H9 (cell line): ENCODE results near the gene CROCC2. TPM values are rescaled to one million over a fixed set of nuclear protein-coding genes. Genes with fewer than 3 reads are reported as not detected.

Experiments used
- DNase-seq: peaks from one replicate; pipeline ENCODE4 v3.0.0-alpha.2; 2017
- H2AFZ ChIP-seq: one replicate; pipeline ENCODE4 v1.6.1; 2013; ENCODE audit warnings: mild to moderate bottlenecking, low read length, control low read depth, moderate library complexity
- H2AK5ac ChIP-seq: 2 replicates; pipeline ENCODE4 v1.6.1; 2013; ENCODE audit warnings: low read length, control low read depth, mixed read lengths; ENCODE audit not compliant: insufficient read length
- H2BK120ac ChIP-seq: one replicate; pipeline ENCODE4 v1.6.1; 2013; ENCODE audit warnings: low read depth, mild to moderate bottlenecking, low read length, control low read depth, inconsistent platforms; ENCODE audit not compliant: poor library complexity, severe bottlenecking
- H2BK12ac ChIP-seq: 2 replicates; pipeline ENCODE4 v1.6.1; 2013; ENCODE audit warnings: low read length, control low read depth, mixed read lengths, low read depth; ENCODE audit not compliant: insufficient read length
- H2BK15ac ChIP-seq: 2 replicates; pipeline ENCODE4 v1.6.1; 2013; ENCODE audit warnings: low read depth, low read length, control low read depth
- H2BK20ac ChIP-seq: one replicate; pipeline ENCODE4 v1.6.1; 2013; ENCODE audit warnings: low read depth, mild to moderate bottlenecking, low read length, control low read depth, inconsistent platforms; ENCODE audit not compliant: poor library complexity, severe bottlenecking
- H2BK5ac ChIP-seq: 2 replicates; pipeline ENCODE4 v1.6.1; 2013; ENCODE audit warnings: low read length, control low read depth, mixed read lengths; ENCODE audit not compliant: insufficient read length
- H3K14ac ChIP-seq: 2 replicates; pipeline ENCODE4 v1.6.1; 2013; ENCODE audit warnings: low read length, control low read depth; ENCODE audit not compliant: insufficient read depth
- H3K18ac ChIP-seq: 2 replicates; pipeline ENCODE4 v1.6.1; 2013; ENCODE audit warnings: low read depth, mild to moderate bottlenecking, mixed read lengths, low read length, control low read depth; ENCODE audit not compliant: insufficient read length
- H3K23ac ChIP-seq: 2 replicates; pipeline ENCODE4 v1.6.1; 2013; ENCODE audit warnings: low read length, control low read depth, mixed read lengths, low read depth; ENCODE audit not compliant: insufficient read length
- H3K23me2 ChIP-seq: 2 replicates; pipeline ENCODE4 v1.6.1; 2013; ENCODE audit warnings: low read depth, mild to moderate bottlenecking, mixed read lengths, low read length, control low read depth; ENCODE audit not compliant: insufficient read length, poor library complexity, severe bottlenecking
- H3K27ac ChIP-seq: 2 replicates; pipeline ENCODE4 v1.5.1; 2013; ENCODE audit warnings: low read length, control low read depth, mixed read lengths, low read depth; ENCODE audit not compliant: insufficient read length
- H3K27me3 ChIP-seq: 2 replicates; pipeline ENCODE4 v1.6.1; 2013; ENCODE audit warnings: low read length, control low read depth, inconsistent platforms; ENCODE audit not compliant: insufficient read depth
- H3K4ac ChIP-seq: 2 replicates; pipeline ENCODE4 v1.6.1; 2013; ENCODE audit warnings: low read depth, mild to moderate bottlenecking, control low read depth, inconsistent platforms, low read length, moderate library complexity
- H3K4me1 ChIP-seq: 2 replicates; pipeline ENCODE4 v1.6.1; 2013; ENCODE audit warnings: low read length, control low read depth, inconsistent platforms; ENCODE audit not compliant: insufficient read depth
- H3K4me2 ChIP-seq: 2 replicates; pipeline ENCODE4 v1.6.1; 2013; ENCODE audit warnings: low read length, control low read depth, mixed read lengths; ENCODE audit not compliant: insufficient read length, insufficient read depth
- H3K56ac ChIP-seq: 2 replicates; pipeline ENCODE4 v1.6.1; 2013; ENCODE audit warnings: low read depth, mild to moderate bottlenecking, mixed read lengths, low read length, control low read depth; ENCODE audit not compliant: insufficient read length
- H3K79me1 ChIP-seq: 2 replicates; pipeline ENCODE4 v1.6.1; 2013; ENCODE audit warnings: low read depth, mild to moderate bottlenecking, moderate library complexity, low read length, control low read depth, inconsistent platforms; ENCODE audit not compliant: insufficient read depth, poor library complexity, severe bottlenecking
- H3K79me2 ChIP-seq: 2 replicates; pipeline ENCODE4 v1.6.1; 2013; ENCODE audit warnings: low read length, control low read depth, inconsistent platforms; ENCODE audit not compliant: insufficient read depth
- H3K9ac ChIP-seq: 2 replicates; pipeline ENCODE4 v1.6.1; 2013; ENCODE audit warnings: low read length, control low read depth, mixed read lengths; ENCODE audit not compliant: insufficient read length; ENCODE audit errors: extremely low read depth
- H3K9me3 ChIP-seq: one replicate; pipeline ENCODE4 v1.6.1; 2013; ENCODE audit warnings: low read depth, low read length, inconsistent platforms; ENCODE audit not compliant: control insufficient read depth
- H3T11ph ChIP-seq: one replicate; pipeline ENCODE4 v1.6.1; 2013; ENCODE audit warnings: mild to moderate bottlenecking, low read length, control low read depth, inconsistent platforms
- H4K20me1 ChIP-seq: one replicate; pipeline ENCODE4 v1.6.1; 2013; ENCODE audit not compliant: control insufficient read depth, insufficient read length, insufficient read depth
- H4K5ac ChIP-seq: 2 replicates; pipeline ENCODE4 v1.6.1; 2013; ENCODE audit warnings: low read depth, mild to moderate bottlenecking, mixed read lengths, low read length, control low read depth; ENCODE audit not compliant: insufficient read length
- H4K8ac ChIP-seq: replicated peaks from 2 replicates; pipeline ENCODE4 v1.6.1; 2013; ENCODE audit warnings: low read length, control low read depth, mixed read lengths, low read depth; ENCODE audit not compliant: insufficient read length
- H4K91ac ChIP-seq: 2 replicates; pipeline ENCODE4 v1.6.1; 2013; ENCODE audit warnings: low read depth, mild to moderate bottlenecking, moderate library complexity, mixed read lengths, low read length, control low read depth; ENCODE audit not compliant: insufficient read length
- H3K27ac Mint-ChIP-seq, 3 experiments: 2 replicates in 2 of 3; 3 replicates in 1 of 3; pipeline ENCODE4 v1.8.0; 2020 to 2021; ENCODE audit warnings: mixed read lengths in 3 of 3, mild to moderate bottlenecking in 1 of 3, moderate library complexity in 1 of 3
- H3K27me3 Mint-ChIP-seq: 2 replicates; pipeline ENCODE4 v1.8.0; 2021; ENCODE audit warnings: low read depth, mild to moderate bottlenecking, moderate library complexity, mixed read lengths
- H3K36me3 Mint-ChIP-seq, 3 experiments: 2 replicates in 2 of 3; 3 replicates in 1 of 3; pipeline ENCODE4 v1.8.0; 2020 to 2021; ENCODE audit warnings: low read depth in 3 of 3, mixed read lengths in 3 of 3; ENCODE audit not compliant: insufficient read depth in 1 of 3
- H3K4me1 Mint-ChIP-seq, 2 experiments: 2 replicates each; pipeline ENCODE4 v1.8.0; 2020; ENCODE audit warnings: mixed read lengths in 2 of 2
- H3K4me3 Mint-ChIP-seq, 2 experiments: 2 replicates in 1 of 2; 3 replicates in 1 of 2; pipeline ENCODE4 v1.8.0; 2020 to 2021; ENCODE audit warnings: mild to moderate bottlenecking in 2 of 2, mixed read lengths in 2 of 2, moderate library complexity in 1 of 2
- H3K9me3 Mint-ChIP-seq, 2 experiments: 2 replicates in 1 of 2; 3 replicates in 1 of 2; pipeline ENCODE4 v1.8.0; 2020; ENCODE audit warnings: mild to moderate bottlenecking in 2 of 2, mixed read lengths in 2 of 2, moderate library complexity in 1 of 2
- CTCF ChIP-seq: fragments of 200-600 bp; sonication (generic); conservative IDR thresholded peaks from 3 replicates; pipeline ENCODE4 v1.8.0; 2021; ENCODE audit warnings: antibody characterized with exemption, mild to moderate bottlenecking
- WGBS: extraction: QIAGEN DNeasy Blood & Tissue Kit; methylation state at CpG from one replicate; pipeline ENCODE4 v1.1.7; 2013; ENCODE audit warnings: missing lambda C conversion rate, low lambda C conversion rate, mixed read lengths; ENCODE audit not compliant: insufficient read length; ENCODE audit errors: extremely low coverage; 5-methylcytosine and 5-hydroxymethylcytosine counted together
- total RNA-seq: library from RNA; stranded (reverse); gene quantifications from 2 replicates; pipeline ENCODE4 v1.2.1, GENCODE V29; 2021

CROCC2 gene
- total RNA-seq, 1 experiment from 2014 or later: not detected

- Histone ChIP-seq H3T11ph (no peak overlapping the region), H2BK120ac (no peak overlapping the region), H3K79me2 (no peaks in the 10 kb centered on the region), H2BK15ac (no peak overlapping the region), H3K23me2 (no peaks in the 10 kb centered on the region), H2BK12ac (no peak overlapping the region), H3K79me1 (no peaks in the 10 kb centered on the region), H3K56ac (no peak overlapping the region), H2BK20ac (no peak overlapping the region), H3K9ac (no peak overlapping the region), H2AK5ac (no peak overlapping the region), H3K4me1 (no peaks in the 10 kb centered on the region), H4K91ac (no peak overlapping the region), H4K8ac (no peak overlapping the region), H4K20me1 (no peaks in the 10 kb centered on the region), H3K18ac (no peak overlapping the region), H2AFZ (no peak overlapping the region), H3K27ac (no peak overlapping the region), H3K23ac (no peak overlapping the region), H3K14ac (no peak overlapping the region), H4K5ac (no peak overlapping the region), H3K9me3 (no peaks in the 10 kb centered on the region), H2BK5ac (no peak overlapping the region), H3K4me2 (no peak overlapping the region), H3K27me3 (no peaks in the 10 kb centered on the region), H3K4ac (no peak overlapping the region)
- Mint-ChIP-seq H3K4me1 (0 out of 4 replicates have a peak, but pooled peaks cover 0 to 2% of the 10 kb centered on the region in 2 experiments), H3K36me3 (no peaks in the 10 kb centered on the region), H3K9me3 (no peaks in the 10 kb centered on the region), H3K27ac (no peak overlapping the region; a peak in 1 of 7 replicates), H3K27me3 (peaks cover 15% of the 10 kb centered on the region), H3K4me3 (no peak overlapping the region)
- DNase-seq: no peak
- TF ChIP-seq CTCF: no peak
- WGBS: no CpG with 5 or more reads among the region's 20 CpGs
Observed at GRCh38 chr2:240911641-240912265, 5.6 kb downstream of the CROCC2 start.
